Measurements from ENCODE around the gene LY6G6C. TPM values are rescaled to one million over a fixed set of nuclear protein-coding genes. Genes with fewer than 3 reads are reported as not detected.

Gene LY6G6C
- total RNA-seq, 2 donors from 2014 or later = not detected

DNA sequence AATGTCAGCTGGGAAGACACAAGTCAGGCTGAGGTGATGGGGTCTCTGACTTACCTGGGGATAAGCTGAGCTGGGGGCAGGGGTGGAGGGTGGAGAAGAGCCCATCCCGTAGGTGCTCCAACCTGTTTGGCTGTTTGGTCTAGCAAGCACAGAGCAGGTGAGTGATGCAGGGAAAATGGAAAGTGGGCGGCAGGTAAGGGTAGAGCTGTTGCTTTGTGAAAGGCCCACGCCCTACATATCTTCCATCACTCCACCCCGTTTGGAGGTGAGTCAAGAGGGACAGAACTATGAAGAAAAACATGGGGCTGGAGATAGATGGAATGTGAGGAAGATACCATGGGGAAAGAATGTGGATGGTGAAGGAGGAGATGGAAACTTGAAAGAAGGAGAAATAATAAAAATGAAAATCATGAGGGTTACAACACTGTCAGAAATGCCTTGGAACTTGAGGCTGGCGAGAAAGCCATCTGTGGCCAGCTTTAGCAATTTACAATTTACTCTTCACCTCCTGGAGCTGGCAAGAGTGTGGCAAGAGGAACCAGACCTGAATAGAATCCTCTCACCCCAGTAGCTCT lies 1.3 kb downstream of the LY6G6C start:
- TF ChIP-seq, protein P1, sequence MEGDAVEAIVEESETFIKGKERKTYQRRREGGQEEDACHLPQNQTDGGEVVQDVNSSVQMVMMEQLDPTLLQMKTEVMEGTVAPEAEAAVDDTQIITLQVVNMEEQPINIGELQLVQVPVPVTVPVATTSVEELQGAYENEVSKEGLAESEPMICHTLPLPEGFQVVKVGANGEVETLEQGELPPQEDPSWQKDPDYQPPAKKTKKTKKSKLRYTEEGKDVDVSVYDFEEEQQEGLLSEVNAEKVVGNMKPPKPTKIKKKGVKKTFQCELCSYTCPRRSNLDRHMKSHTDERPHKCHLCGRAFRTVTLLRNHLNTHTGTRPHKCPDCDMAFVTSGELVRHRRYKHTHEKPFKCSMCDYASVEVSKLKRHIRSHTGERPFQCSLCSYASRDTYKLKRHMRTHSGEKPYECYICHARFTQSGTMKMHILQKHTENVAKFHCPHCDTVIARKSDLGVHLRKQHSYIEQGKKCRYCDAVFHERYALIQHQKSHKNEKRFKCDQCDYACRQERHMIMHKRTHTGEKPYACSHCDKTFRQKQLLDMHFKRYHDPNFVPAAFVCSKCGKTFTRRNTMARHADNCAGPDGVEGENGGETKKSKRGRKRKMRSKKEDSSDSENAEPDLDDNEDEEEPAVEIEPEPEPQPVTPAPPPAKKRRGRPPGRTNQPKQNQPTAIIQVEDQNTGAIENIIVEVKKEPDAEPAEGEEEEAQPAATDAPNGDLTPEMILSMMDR (IDR thresholded peaks at IDR 0.05) = no peak
- H3K4me3 ChIP-seq = no peak overlapping the region
- no peaks in the 10 kb centered on the region for H3K9me3 ChIP-seq
- DNase-seq (ENCODE audit: low spot score) = no peak
- no peaks in the 10 kb centered on the region for H3K4me1 ChIP-seq (ENCODE audit: control insufficient read depth in 1 of 2, low read depth in 2 of 2)
- H3K36me3 ChIP-seq = no peaks in the 10 kb centered on the region
- H3K27me3 ChIP-seq (replicated peaks; ENCODE audit: insufficient read depth) = no peaks in the 10 kb centered on the region
- H3K27ac ChIP-seq = no peak overlapping the region
- no peak for ATAC-seq (ENCODE audit: insufficient number of reproducible peaks, low FRiP score, low read depth)

DNA sequence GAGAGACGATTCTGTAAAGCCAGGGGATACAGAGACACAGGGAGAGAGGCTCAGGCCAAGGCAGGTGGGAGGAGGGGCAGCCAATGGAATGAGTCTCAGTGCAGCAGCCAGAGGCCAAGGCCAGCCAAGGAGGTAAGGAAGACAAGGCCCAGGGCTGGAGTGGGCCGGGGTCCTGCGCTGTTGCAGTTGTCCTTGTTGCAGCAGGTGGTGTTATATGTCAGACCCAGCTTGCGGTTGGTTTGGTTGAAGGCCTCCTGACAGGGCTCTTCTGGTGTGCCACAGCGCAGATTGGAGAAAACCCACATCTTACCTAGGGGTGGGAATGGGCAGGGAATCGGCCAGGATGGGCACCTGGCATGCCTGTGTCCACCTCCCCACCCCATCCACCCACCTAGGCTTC lies 2.5 kb downstream of the LY6G6C start:
- ATAC-seq (ENCODE audit: insufficient number of reproducible peaks, low FRiP score, low read depth) (no peak), DNase-seq (ENCODE audit: low spot score) (no peak)
- H3K27me3 ChIP-seq (replicated peaks; ENCODE audit: insufficient read depth) = no peaks in the 10 kb centered on the region
- H3K4me1 ChIP-seq (ENCODE audit: control insufficient read depth in 1 of 2, low read depth in 2 of 2) = no peaks in the 10 kb centered on the region
- H3K9me3 ChIP-seq = no peaks in the 10 kb centered on the region
- H3K36me3 ChIP-seq = no peaks in the 10 kb centered on the region
- TF ChIP-seq, protein P1 (IDR thresholded peaks at IDR 0.05) = no peak
- H3K27ac ChIP-seq = no peak overlapping the region
- no peak overlapping the region for H3K4me3 ChIP-seq

DNA sequence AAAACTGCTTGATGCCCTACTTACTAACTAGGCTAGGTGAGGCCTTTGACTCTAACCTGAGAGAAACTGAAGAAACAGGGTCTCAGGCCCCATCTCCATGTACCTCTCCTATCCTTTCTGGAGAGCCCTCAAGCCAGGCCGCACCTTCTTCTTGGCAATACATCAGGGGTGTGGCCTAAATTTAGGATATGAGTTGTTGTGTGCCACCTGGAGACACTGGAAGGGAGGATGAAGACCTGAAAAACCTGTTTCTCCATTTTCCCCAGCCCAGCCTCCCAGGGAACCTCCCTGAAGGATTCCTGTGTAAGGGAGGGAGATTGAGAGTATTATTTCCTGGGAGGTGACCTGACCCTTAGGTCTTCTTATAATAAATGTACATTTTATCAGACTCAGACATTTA lies 3.3 kb downstream of the LY6G6C start:
- DNase-seq (ENCODE audit: low spot score) (no peak), ATAC-seq (ENCODE audit: insufficient number of reproducible peaks, low FRiP score, low read depth) (no peak)
- TF ChIP-seq, protein P1 (IDR thresholded peaks at IDR 0.05) = no peak
- Histone ChIP-seq H3K27ac (no peak overlapping the region), H3K4me3 (no peak overlapping the region), H3K4me1 (ENCODE audit: control insufficient read depth in 1 of 2, low read depth in 2 of 2) (no peaks in the 10 kb centered on the region), H3K36me3 (no peaks in the 10 kb centered on the region), H3K27me3 (replicated peaks; ENCODE audit: insufficient read depth) (no peaks in the 10 kb centered on the region), H3K9me3 (no peaks in the 10 kb centered on the region)

DNA sequence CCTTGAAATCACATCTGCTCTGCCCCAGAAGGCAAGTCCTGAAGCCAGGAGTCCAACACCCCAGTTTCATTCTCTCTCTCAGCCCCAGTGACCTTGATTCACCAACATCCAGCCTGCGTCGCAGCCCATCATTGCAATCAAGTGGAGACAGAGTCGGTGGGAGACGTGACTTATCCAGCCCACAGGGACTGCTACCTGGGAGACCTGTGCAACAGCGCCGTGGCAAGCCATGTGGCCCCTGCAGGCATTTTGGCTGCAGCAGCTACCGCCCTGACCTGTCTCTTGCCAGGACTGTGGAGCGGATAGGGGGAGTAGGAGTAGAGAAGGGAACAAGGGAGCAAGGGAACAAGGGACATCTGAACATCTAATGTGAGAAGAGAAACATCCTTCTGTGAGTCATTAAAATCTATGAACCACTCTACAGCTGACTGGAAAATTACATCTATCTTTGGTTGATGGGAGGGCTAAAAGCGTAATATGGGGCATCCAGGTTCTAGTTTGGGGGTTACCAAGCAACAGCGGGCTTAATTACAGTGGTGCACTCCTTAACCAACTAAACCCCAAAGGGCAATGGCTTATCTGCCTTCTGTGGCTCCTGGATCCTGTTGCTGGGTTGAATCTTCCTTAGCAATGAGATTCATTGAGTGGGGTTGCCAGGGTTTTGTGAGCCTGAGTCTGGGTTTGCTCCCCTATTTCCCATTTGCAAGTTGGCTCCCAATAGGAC lies 3.9 kb downstream of the LY6G6C start:
- H3K27ac ChIP-seq = no peak overlapping the region
- H3K36me3 ChIP-seq = no peaks in the 10 kb centered on the region
- no peak for ATAC-seq (ENCODE audit: insufficient number of reproducible peaks, low FRiP score, low read depth)
- no peaks in the 10 kb centered on the region for H3K9me3 ChIP-seq
- TF ChIP-seq, protein P1 (IDR thresholded peaks at IDR 0.05) = no peak
- H3K4me3 ChIP-seq = no peak overlapping the region
- H3K27me3 ChIP-seq (replicated peaks; ENCODE audit: insufficient read depth) = no peaks in the 10 kb centered on the region
- no peaks in the 10 kb centered on the region for H3K4me1 ChIP-seq (ENCODE audit: control insufficient read depth in 1 of 2, low read depth in 2 of 2)
- no peak for DNase-seq (ENCODE audit: low spot score)

DNA sequence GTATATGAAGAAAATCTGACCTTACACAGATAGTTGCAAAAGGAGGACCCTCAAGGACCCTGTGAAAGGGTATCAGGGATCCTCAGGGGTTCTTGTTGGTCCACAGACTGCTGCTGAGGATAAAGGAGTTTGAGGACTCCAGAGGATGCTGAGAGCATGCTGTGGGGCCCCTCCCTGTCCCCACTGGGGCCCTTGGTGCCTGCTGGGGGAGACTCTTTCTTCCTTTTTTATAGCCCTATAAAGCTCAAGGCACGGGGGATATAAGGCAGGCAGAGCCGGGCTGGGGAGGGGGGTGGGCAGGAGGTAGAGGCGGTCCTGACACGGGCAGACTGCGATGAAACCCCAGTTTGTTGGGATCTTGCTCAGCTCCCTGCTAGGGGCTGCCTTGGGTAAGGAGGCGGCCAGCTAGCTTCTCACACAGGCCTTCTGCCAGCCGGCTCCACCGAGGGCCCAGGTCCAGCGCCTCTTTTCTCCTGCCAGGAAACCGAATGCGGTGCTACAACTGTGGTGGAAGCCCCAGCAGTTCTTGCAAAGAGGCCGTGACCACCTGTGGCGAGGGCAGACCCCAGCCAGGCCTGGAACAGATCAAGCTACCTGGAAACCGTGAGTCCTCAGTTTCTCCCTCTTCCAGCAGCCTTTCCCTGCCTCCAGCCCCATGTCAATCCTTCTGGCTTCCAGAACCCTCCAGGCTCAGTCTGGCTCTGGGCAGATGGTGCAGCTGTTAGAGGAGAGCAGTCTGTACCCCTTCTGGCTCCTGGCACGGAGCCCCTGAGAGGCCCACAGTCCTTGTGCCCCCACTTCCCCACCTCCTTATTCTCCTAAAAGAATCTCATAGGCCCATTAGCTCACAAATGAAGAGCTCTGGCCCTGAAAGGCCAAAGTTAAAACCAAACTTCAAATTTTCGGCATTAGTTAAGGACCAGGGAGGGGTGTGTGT lies 6.3 kb downstream of the LY6G6C start, which contains the start of gene LY6G6D:
Gene LY6G6D (plus strand): TSS at position 327 of the 937 bp plus-strand sequence. CDS start 8 bp downstream, at position 335.
- H3K4me3 ChIP-seq = no peak within 1 kb of the TSS
- H3K9me3 ChIP-seq = no peaks in the 10 kb centered on the region
- no peaks in the 10 kb centered on the region for H3K27me3 ChIP-seq (replicated peaks; ENCODE audit: insufficient read depth)
- TF ChIP-seq, protein P1 (IDR thresholded peaks at IDR 0.05) = no peak
- no peak for ATAC-seq (ENCODE audit: insufficient number of reproducible peaks, low FRiP score, low read depth)
- no peak for DNase-seq (ENCODE audit: low spot score)
- H3K36me3 ChIP-seq = no peaks in the 10 kb centered on the region
- H3K4me1 ChIP-seq (ENCODE audit: control insufficient read depth in 1 of 2, low read depth in 2 of 2) = no peaks in the 10 kb centered on the region
- no peak within 1 kb of the TSS for H3K27ac ChIP-seq

All from thoracic aorta (tissue), 2 donors.